IPS-18c (cell line): ENCODE results near the gene IZUMO2.

ENCODE experiments used
- H3K4me3 ChIP-seq: 2 replicates; pipeline ENCODE4 v1.7.0; 2013; ENCODE audit warnings: low read depth, mild to moderate bottlenecking, low read length, moderate library complexity; ENCODE audit not compliant: insufficient read depth
- H3K9me3 ChIP-seq: one replicate; pipeline ENCODE4 v1.6.1; 2013; ENCODE audit warnings: mild to moderate bottlenecking, low read length, moderate library complexity; ENCODE audit not compliant: control insufficient read depth, insufficient read depth

IZUMO2 gene

GRCh38 chr19:50192463-50193211, 29.6 kb upstream of the IZUMO2 start:
- peaks cover 5% of the 10 kb centered on the region for H3K9me3 ChIP-seq
- no peak overlapping the region for H3K4me3 ChIP-seq

- peaks cover 7% of the 10 kb centered on the region for H3K9me3 ChIP-seq
Observed at GRCh38 chr19:50191216-50191615, 28.1 kb upstream of the IZUMO2 start.

DNA sequence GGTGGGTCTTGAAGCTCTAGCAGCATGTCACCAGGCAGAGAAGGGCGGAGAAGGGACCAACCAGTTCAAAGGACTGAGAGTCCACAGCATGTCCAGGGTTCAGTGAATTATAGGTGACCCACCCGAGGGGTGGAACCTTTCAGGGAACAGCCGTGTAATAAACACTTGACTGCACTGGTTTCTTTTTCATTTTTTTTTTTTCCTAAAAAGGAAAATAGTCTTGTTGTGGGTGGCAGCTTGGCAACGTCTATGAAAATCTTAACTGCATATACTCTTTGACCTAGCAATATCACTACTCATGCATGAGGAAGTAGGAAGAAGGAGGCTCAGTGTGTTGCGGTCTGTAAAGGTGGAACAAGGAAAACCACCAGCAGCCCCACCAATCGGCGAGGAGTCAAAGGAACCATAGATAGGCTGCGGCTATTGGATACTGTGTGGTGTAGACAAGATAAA, 27.4 kb upstream of the IZUMO2 start:
- H3K4me3 ChIP-seq = no peak overlapping the region
- peaks cover 8% of the 10 kb centered on the region for H3K9me3 ChIP-seq

More at GRCh38 chr19:50191216-50191615, 28.1 kb upstream of the IZUMO2 start:
- no peak overlapping the region for H3K4me3 ChIP-seq

GRCh38 chr19:50189331-50189730, 26.2 kb upstream of the IZUMO2 start:
- Histone ChIP-seq H3K4me3 (no peak overlapping the region), H3K9me3 (peaks cover 7% of the 10 kb centered on the region)

- no peak overlapping the region for H3K4me3 ChIP-seq
- peaks cover 6% of the 10 kb centered on the region for H3K9me3 ChIP-seq
Observed at GRCh38 chr19:50187937-50188336, 24.9 kb upstream of the IZUMO2 start.

DNA sequence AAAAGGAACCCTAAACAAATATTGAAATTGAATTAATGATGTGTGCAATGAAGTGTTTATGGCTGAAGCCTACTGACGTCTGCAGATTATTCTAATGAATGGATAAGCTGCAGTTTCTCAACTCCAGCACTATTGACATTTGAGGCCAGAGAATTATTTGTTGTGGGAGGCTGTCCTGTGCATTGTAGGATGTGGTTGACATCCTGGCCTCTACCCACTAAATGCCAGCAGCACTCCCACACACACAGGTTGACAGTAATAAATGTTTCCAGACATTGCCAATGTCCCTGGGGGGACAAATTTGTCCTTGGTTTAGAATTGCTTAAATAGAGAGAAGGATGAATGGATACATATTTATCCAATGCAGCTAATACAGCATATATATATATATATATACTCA, 21.1 kb upstream of the IZUMO2 start:
- H3K4me3 ChIP-seq = no peak overlapping the region
- H3K9me3 ChIP-seq = peaks cover 6% of the 10 kb centered on the region

DNA sequence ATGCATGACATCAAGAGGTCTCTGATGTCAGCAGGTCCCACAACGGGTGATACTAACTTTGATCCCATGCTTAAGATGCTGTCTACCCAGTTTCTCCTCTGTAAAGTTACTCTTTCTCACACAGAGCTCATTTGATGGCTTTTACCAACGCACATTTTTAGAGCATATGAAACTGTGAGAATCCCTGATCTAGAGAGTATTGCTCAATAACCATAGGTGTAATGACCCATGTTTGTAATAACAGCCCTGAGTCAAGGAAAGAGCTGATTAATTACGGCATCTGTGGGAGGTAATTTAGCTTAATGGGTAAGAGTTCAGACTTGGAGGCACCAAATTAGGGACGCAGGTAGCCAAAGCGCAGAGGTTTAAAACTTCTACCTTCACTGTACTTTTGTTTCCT, 18.0 kb upstream of the IZUMO2 start:
- Histone ChIP-seq H3K9me3 (peaks cover under 1% of the 10 kb centered on the region), H3K4me3 (no peak overlapping the region)

DNA sequence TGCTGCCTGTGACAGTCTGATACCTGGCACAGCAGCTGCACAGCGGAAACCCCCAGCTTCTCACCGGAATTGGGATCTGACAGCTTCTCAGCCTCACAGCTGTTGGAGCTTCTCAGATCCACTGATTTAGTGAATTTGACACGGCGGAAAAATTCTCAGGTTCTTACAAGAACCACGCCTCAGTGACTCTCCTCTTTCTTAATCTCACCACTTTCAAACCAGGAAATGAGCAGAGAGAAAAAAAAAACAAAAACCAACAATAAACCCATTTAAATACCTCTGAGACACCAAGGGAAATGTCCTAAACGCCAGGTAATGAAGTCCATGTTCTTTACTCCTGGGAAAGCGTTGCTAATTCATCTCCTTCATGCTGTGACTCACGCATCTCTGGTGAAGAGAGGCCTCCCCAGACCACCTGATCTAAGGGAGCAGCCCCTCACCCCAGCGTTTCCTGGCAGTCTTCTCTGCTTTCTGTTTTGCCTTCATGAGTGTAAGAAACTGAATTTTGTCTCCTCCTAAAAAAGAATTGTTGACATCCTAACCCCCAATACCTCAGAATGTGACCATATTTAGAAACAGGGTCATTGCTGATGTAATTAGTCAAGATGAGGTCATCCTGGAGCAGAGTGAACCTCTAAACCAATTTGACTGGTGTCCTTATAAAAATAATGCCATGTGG, 15.9 kb upstream of the IZUMO2 start:
- H3K4me3 ChIP-seq = no peak overlapping the region
- H3K9me3 ChIP-seq = no peaks in the 10 kb centered on the region

GRCh38 chr19:50178320-50178719, 15.2 kb upstream of the IZUMO2 start:
- no peaks in the 10 kb centered on the region for H3K9me3 ChIP-seq
- H3K4me3 ChIP-seq = no peak overlapping the region

DNA sequence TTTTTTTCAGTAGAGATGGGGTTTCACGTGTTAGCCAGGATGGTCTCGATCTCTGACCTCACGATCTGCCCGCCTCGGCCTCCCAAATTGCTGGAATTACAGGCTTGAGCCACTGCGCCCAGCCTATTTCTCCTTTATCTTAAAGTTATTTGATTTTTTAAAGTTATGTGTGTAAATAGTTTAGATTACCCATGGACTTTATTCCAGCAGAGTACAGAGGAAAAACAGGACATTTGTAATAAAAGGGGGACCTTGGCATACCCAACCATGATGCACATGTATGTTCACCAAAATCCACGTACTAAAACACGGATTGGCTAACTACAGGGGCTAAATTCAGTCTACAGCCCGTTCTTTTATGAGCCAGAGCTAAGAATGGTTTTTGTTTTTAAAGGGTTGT, 13.7 kb upstream of the IZUMO2 start:
- Histone ChIP-seq H3K9me3 (no peaks in the 10 kb centered on the region), H3K4me3 (no peak overlapping the region)

DNA sequence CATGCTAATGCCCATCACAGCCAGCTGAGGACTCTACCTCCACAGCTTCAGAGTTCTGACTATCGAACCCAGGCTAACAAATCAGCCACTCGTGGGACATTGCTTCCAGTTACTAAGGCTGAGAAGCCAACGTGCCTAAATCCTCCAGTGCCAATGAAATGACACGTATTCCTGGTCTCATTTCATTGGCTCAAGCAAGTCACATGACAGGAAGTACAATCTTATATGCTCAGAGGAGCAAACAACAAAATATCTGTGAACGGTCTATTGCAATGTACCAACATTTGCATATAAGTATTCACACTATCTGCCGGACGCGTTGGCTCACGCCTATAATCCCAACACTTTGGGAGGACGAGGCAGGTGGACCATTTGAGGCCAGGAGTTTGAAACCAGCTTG, 12.8 kb upstream of the IZUMO2 start:
- Histone ChIP-seq H3K4me3 (no peak overlapping the region), H3K9me3 (no peaks in the 10 kb centered on the region)

DNA sequence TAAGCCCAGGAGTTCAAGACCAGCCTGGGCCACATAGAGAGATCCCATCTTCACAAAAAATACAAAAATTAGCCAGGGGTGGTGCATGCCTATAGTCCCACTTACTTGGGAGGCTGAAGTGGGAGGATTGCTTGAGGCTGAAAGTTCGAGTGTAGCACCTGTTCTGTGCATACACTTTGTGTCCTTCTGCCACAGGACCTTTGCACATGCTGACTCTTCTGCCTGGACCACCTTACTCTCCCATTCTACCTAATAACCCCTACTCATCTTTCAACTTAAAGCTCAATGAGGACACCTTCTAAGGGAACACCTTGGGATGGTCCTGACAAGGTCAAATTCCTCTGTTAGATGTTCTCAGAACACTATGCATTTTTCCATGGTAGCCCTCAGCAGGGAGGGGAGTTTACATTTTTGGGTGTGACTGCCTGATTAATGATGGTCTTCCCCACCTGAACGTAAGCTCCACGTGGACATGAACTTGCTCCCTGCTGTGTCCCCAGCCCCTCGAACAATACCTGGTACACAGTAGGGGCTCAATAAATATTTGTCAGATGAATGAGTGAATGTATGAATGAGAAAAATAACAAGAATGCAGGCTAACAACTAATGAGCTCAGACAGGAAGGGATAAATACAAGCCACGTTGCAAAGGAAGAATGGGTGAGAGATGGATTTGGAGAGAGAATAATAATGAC, 11.2 kb upstream of the IZUMO2 start:
- Histone ChIP-seq H3K4me3 (no peak overlapping the region), H3K9me3 (peaks cover 5% of the 10 kb centered on the region)

GRCh38 chr19:50173127-50173526, 10.0 kb upstream of the IZUMO2 start:
- H3K9me3 ChIP-seq = peaks cover 6% of the 10 kb centered on the region
- H3K4me3 ChIP-seq = no peak overlapping the region

DNA sequence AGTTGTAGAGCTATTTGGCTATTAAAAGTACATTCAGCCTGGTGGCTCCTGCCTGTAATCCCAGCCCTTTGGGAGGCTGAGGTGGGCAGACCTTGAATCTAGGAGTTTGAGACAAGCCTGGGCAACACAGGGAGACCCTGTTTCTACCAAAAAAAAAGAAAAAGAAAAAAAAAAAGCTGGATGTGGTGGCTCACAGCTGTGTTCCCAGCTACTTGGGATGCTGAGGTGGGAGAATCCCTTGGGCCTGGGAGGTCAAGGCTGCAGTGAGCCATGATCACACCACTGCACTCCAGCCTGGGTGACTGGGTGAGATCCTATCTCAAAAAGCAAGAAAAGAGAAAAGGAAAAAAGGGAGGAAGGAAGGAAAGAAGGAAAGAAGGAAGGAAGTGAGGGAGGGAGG, 9.6 kb upstream of the IZUMO2 start:
- peaks cover 6% of the 10 kb centered on the region for H3K9me3 ChIP-seq
- H3K4me3 ChIP-seq = no peak overlapping the region

- H3K4me3 ChIP-seq = no peak overlapping the region
- H3K9me3 ChIP-seq = peaks cover 6% of the 10 kb centered on the region
Observed at GRCh38 chr19:50171752-50172151, 8.7 kb upstream of the IZUMO2 start.

- peaks cover 8% of the 10 kb centered on the region for H3K9me3 ChIP-seq
- H3K4me3 ChIP-seq = no peak overlapping the region
Observed at GRCh38 chr19:50167314-50167721, 4.2 kb upstream of the IZUMO2 start.

- Histone ChIP-seq H3K4me3 (no peak overlapping the region), H3K9me3 (peaks cover 2% of the 10 kb centered on the region)
Observed at GRCh38 chr19:50159078-50159477, 4.0 kb downstream of the IZUMO2 start.

- H3K4me3 ChIP-seq = no peak overlapping the region
- peaks cover 2% of the 10 kb centered on the region for H3K9me3 ChIP-seq
Observed at GRCh38 chr19:50158577-50158976, 4.5 kb downstream of the IZUMO2 start.
